ENCODE measurements around the gene DTX3. TPM values are rescaled to one million over a fixed set of nuclear protein-coding genes. Genes with fewer than 3 reads are reported as not detected.

The DTX3 gene
- total and polyA plus RNA-seq, 2 of the 13 experiments (the other 11 are each of a cell fraction or from before 2014, with no cell fraction given), result 9.0 to 27.2 TPM

GRCh38 chr12:57579677-57580465, 24.8 kb upstream of the DTX3 start (continued):
- no peak for TF ChIP-seq ZMYM3 (CRISPR knock-in tag; IDR thresholded peaks at IDR 0.05)
- TF ChIP-seq TAF1 (CRISPR knock-in tag; IDR thresholded peaks at IDR 0.05), result 0 out of 2 replicates have a peak, but pooled peaks have one; percentile 11
- TF ChIP-seq CSRNP1 (CRISPR knock-in tag; IDR thresholded peaks at IDR 0.05), result 0 out of 2 replicates have a peak, but pooled peaks have one; percentile 33
- no peak for TF ChIP-seq AKNA (CRISPR knock-in tag; IDR thresholded peaks at IDR 0.05; ENCODE audit: borderline replicate concordance)
- TF ChIP-seq ZNF224 (CRISPR knock-in tag; IDR thresholded peaks at IDR 0.05), result peak; percentile 96; the same call in 1 of the 2 replicates
- TF ChIP-seq ZNF639 (CRISPR knock-in tag; conservative IDR thresholded peaks at IDR 0.05), result no peak; the same call in 1 of the 2 replicates
- no peak for TF ChIP-seq ZNF33A (CRISPR knock-in tag; IDR thresholded peaks at IDR 0.05; ENCODE audit: borderline replicate concordance)
- TF ChIP-seq PRMT3 (CRISPR knock-in tag; IDR thresholded peaks at IDR 0.05; ENCODE audit: borderline replicate concordance, low read depth), result no peak
- TF ChIP-seq ZBTB4 (CRISPR knock-in tag; IDR thresholded peaks at IDR 0.05; ENCODE audit: borderline replicate concordance), result no peak
- TF ChIP-seq SKIL (CRISPR knock-in tag; IDR thresholded peaks at IDR 0.05; ENCODE audit: borderline replicate concordance), result no peak

All from HepG2 (cell line).